NCI-H524 (cell line): ENCODE data around the gene MYH7B.

Source experiments
- DNase-seq, 2 experiments: peaks; one replicate each; lab custom pipeline; 2025; lab: John Stamatoyannopoulos, UW

Gene MYH7B

DNA sequence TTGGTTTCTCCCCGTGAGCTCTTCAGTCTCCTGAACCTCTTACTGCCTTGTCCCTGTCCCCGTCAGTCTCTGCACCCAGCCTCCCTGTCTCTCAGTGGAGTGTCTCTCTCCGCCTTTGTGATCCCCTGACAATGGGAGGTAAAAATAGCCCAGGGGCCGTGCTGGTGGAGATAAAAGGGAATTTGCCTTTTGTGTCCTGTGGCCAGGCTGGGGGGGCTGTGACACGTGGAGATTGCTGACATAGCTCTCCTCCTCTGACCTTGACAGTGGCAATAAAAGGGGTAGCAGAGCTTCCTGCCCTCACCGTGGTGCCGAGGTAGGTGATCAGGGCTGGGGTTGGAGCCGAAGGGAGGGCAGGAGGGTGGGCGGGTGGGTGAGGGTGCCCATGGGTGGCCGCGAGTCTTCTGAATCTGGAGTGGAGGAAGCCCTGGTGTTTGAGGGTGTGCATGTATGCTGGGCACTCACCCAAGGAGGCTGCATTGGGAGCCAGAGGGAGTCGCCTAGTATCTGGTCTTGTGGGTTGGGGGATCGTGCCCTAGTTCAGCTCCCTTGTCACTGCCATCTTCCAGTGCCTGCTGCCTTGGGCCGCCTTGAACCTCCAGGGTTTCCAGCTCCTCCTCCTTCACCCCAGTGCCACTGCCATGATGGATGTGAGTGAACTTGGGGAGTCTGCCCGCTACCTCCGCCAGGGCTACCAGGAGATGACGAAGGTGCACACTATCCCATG is 21.9 kb downstream of the MYH7B start:
- DNase-seq, result no peak

DNA sequence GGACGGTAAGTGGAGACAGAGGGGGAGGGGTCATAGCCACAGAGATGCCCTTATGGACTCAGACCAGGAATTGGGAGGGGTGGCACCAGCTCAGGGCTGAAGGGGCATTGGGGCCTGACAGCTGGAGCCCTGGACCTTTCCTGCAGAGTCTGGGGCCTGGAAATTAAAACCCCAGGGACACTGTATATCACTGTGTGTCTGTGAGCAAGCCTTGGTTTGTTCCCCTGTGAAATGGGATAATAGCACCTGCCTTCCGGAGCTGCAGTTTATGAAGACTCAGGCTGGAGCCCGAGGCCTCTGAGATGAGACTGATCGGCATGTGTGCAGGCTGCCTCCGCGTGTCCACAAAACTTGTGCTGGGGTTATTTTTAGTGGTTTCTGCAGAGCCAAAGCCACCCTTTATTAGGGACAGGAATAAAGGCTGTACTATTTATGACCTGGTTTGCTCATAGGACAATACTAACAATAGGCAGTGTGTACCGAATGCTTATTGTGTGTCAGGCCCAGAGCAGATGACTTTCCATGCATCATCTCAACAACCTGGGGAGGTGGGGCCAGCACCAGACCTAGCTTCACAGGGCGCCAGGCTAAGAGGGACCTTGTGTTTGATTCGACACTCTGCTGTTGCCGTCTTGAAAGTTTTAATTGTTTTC is 22.6 kb downstream of the MYH7B start:
- no peak for DNase-seq

DNA sequence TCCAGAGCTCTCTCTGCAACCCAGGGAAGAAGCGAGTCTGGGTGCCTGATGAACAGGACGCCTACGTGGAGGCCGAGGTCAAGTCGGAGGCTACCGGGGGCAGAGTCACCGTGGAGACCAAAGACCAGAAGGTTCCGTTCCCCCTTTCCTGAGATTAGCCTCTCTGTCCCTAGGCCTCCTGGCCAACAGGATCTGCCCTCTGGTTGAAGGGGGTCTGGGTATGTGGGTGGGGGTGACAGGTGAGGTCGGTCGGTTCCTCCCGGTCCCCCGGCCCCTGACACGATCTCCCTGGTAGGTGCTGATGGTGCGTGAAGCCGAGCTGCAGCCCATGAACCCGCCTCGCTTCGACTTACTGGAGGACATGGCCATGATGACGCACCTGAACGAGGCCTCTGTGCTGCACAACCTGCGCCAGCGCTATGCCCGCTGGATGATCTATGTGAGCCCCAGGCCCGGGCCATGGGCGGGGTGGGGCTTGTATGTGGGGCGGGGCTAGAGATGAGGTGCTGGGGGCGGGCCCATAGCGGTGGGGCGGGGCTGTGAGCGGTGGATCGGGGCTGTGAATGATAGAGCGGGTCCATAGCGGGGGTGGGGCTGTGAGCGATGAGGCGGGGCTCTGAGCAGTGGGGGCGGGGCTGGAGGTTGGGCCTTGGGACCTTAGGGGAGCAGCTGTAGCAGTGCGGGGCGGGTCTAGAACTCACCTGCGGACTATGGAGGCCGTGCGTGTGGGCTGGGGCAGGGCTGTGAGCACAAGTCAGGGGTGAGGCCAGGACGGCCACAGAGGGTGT is 23.9 kb downstream of the MYH7B start:
- no peak for DNase-seq

DNA sequence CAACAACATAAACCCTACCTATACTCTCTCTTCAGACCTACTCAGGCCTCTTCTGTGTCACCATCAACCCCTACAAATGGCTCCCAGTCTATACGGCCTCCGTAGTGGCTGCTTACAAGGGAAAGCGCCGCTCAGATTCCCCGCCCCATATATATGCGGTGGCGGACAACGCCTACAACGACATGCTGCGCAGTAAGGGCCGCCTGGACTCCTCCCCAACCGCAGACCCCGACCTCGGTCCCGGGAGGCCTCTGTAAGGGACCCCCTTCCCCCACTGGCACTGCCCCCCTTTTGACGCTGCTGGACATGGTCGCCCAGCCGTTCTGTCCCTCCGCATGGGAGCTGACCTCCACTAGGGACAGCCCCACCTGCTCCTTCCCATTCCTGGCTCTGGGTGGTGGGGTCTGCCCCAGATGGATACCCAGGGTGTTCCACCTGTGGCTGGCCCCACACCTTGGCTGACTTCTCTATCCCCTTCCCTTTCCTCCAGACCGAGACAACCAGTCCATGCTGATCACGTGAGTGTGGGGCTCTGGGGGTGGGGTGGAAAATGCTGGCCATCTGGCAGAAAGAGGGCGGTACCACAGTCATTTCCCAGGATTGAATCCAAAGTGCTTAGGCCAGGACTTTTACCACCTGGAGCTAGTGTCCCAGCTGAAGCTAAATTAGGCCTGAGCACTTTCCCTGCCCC is 25.0 kb downstream of the MYH7B start:
- DNase-seq, result peak; percentile 97

DNA sequence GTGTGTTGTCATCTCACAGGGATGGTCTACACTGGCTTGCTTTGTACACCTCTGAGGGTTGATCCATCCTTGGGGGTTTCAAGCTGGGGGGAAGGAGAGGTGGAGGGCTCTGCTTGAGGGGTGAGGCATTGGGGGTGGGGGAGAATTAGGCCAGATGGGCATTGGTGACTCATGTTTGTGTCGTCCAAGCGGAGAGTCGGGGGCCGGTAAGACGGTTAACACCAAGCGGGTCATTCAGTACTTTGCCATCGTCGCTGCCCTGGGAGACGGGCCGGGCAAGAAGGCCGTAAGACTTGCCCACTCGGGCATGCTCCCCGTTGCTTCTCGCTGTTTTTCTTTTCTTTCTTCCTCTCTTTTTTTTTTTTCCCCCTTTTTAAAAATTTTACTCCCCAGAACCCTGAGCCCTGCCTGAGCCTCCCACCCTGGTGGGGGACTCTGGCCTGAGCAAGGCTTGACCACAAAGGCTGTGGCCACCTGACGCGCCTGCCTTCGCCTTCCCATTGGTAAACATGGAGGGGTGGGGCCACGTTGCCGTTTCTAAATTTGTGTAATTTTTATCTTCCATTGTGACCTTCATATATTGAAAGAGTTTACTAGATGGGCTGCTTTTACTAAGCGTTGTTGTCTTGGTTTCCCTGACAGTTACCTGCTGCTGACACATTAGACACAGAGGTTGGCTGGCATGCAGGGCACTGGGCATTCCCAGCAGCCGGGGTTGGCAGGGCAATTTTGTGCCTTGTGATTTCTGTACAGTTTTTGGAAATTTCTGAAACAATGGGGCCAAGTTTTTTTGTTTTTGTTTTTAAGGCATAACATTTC is 26.8 kb downstream of the MYH7B start:
- DNase-seq, result no peak

DNA sequence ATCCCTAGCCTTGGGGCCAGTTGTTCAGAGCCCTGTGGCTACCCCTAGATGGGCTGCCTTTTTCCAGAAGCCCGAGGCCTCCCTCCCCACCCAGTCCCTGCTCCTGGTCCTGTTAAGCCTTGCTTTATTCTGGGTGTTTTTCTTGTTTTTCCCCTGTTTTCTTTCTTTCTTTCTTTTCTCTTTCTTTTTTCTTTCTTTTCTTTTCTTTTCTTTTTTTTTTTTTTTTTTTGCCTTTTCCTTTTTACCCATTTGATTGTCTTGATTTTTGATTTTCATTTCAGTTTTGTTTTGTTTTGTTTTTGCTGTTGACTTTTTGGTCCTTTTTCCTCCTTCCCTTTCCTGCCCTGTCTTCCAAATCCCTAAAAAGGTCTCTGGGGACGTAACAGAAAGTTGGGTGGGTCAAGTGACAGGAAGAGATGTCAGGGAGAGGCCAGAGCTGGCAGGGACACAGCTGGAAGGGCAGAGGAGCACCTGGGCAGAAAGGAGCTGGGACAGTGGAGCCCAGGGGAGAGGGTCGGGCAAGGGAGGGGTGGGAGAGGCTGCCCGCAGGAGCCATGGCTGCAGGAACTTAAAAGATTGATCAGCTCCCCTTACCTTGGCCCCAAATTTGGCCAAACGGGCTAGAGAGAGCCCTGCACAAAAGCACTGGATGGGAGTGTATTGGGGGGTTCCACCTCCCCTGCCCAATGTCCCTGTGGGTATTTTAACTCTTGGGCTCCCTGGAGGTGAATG is 27.6 kb downstream of the MYH7B start:
- DNase-seq, result no peak

DNA sequence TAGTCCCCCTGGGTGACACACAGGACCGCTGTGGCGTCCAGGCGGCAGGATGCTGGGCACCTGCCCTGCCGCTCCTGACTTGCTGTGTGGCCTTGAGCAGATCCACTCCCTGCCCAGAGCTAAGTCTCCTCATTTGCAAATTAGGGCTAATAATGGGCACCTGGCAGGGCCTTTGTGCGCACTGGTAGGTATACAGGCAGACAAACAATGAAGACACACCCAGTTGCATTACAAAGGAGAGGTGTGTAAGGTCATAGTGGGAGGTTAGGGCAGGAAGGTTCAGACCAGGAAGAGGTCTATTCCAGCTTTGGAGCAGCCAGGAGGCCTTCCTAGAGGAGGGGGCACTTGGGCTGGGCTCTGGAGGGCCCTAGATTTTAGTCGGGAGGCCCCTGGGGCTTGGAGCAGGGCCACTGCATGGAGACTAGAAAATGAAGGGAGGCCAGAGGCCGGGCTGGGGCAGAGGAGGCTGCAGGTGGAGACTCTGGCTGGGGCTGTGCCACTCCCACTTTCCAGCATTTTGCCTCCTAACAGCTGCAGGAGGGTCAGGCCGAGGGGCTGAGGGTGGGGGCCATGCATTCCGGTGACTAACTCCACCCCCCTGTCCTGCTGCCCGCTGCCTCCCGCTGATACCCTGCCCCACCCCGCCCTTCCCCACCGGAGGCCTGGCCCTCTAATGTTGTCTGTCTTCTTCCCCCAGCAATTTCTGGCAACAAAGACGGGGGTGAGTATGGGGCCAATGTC is 28.5 kb downstream of the MYH7B start:
- no peak for DNase-seq

DNA sequence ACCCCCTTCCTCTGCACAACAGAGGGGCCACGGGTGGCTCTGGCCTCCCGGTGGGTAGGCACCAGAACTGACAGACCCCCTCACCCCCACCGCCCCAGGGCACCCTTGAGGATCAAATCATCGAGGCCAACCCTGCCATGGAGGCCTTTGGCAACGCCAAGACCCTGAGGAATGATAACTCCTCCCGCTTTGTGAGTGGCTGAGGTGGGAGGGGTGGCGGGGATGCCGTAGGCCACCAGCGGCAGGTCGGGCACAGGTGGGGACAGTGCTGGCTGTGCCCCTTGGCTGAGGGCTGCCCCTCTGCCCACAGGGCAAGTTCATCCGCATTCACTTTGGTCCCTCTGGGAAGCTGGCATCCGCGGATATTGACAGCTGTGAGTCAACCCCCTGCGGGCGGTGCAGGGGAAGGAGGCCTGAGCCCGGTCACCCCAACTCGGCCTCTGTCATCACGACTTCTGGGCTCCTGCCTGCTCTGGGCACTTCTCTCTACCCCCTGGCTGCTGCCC is 29.1 kb downstream of the MYH7B start:
- no peak for DNase-seq

DNA sequence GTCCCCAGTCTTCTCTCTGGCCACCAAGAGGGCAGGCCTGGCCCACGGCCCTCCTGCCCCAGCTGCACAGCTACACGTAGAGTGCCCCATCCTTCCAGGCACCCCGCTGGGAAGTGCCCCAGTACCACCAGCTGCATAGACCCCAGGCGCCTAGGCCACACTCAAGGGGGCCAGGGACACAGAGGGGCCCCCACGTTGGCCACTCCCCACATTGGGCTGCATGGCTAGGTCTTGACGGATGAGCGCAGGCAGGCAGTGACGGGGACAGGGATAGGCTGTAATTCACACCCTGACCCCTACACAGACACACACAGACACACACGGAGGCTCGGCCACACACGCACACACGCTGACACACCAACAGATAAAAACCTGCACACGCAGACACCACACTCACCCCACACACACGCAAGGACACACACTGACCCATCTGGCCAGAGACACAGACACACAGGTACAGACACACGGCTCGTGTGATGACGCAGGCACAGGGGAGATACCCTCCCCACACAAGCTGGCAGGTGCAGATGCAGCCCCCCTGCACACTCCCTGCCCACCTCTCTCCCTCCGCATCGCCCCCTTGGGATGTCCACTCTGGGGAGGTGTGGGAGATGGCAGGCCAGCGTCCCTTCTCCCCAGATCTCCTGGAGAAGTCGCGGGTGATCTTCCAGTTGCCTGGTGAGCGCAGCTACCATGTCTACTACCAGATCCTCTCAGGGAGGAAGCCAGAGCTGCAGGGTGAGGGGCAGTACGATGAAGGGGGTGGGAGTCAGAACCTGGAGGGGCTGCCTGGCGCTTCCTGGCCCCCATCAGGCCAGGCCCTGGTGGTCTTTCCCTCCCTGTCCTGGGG is 30.0 kb downstream of the MYH7B start:
- DNase-seq, result no peak

DNA sequence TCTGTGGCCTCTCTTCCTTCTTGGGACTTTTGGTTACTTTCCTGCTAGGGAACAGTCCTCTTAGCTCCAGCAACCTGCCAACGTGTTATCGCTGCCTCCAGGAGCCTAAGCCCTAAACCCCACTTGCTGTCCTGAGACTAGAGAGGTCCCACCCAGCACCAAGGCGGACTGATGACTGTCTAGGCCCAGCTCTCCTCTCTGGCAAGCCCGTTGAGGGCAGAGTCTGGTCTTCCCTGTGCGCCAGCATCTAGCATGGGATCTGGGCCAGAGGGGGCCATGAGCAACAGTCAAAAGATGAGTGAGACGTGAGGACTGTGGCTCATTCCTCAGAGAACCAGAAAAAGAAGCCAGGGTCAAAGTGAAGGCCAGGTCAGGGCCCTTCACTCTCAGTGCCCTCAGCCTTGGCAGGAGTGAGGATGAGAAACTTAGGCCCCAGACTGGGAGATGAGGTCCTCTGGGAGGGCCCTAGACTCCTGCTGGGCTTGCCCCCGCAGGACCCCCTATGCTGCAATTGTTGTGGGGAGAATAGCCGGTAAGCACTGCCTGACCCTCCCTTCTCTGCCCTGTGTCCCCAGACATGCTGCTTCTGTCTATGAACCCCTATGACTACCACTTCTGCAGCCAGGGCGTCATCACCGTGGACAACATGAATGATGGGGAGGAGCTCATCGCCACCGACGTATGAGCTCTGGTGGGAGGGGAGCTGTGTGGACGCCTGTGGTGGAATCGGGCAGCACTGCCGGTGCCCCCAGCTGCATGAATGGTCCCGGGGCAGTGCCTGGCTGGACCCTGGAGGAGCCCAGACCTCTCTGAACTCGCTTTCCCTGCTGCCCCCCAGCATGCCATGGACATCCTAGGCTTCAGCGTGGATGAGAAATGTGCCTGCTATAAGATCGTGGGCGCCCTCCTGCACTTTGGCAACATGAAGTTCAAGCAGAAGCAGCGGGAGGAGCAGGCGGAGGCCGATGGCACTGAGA is 30.9 kb downstream of the MYH7B start:
- no peak for DNase-seq

DNA sequence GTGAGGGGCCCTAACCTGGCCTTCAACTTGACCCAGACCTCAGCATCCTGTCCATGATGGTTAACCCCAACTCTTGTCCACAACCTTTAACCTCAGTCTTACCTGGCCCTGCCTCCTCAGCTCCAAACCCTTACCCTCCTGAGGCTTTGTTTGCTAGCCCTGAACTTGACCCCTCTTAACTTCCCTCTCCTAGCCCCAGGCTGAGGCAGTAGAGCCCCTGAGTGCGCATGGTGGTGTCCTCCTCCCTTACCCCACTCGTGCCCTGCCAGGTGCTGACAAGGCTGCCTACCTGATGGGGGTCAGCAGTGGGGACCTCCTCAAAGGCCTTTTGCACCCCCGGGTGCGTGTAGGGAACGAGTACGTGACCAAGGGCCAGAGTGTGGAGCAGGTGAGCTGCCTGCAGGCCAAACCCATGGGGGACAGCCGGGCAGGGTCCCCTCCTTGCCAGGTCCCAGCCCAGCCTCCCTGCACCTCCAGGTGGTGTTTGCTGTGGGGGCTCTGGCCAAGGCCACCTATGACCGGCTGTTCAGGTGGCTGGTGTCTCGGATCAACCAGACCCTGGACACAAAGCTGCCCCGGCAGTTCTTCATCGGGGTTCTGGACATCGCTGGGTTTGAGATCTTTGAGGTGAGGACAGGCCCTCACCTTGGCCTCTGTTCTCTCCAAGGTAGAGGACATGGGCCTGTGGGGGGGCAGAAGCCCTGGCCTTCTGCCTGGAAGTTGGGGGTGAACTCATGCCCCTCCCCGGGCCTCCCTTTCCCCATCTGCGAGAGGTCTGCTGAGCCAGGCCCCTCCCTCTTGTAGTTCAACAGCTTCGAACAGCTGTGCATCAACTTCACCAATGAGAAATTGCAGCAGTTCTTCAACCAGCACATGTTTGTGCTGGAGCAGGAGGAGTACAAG is 31.9 kb downstream of the MYH7B start:
- DNase-seq, result peak in 1 of 2 experiments; percentile 36

DNA sequence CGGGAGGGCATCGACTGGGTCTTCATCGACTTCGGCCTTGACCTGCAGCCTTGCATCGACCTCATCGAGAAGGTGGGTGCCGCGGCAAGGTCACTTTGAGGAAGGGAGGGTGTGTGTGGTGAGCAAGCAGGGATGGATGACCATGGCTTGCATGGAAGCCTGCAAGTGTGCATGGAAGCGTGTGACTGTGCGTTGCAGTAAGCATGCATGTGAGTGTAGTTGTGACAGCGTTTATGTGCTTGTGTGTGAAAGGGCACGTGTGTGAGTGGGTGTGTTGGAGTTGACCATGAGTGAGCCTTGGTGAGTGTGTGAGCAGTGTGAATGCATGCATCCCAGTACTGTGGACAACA is 32.5 kb downstream of the MYH7B start:
- DNase-seq, result no peak

DNA sequence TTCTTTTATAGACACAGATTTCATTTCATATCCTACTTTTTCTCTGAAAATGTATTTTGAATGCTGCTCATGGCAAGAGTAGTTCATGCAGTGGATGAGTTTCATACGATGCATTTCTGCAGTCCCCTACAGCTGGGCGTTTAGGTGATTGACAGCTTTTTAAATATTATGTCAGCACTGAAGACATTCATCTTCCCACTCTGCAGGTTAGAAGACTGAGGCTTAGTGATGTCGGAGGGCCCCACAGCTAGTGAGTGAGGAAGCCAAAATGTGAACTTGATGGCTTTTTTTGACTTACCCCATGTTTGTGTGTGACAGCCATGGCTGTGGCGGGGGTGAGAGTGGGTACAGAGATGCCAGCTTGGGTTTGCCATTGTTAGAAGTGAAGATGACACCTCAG is 33.5 kb downstream of the MYH7B start:
- no peak for DNase-seq

DNA sequence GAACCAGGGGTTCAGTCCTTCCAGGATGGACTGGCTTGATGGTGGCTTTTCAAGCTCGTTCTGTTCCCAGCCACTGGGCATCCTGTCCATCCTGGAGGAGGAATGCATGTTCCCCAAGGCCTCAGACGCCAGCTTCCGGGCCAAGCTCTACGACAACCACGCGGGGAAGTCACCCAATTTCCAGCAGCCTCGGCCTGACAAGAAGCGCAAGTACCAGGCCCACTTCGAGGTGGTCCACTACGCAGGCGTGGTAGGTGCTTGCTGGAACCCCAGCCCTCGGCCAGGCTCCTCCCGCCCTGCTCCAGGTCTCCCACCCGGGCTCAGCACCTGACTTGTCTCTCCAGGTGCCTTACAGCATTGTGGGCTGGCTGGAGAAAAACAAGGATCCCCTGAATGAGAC is 34.0 kb downstream of the MYH7B start:
- DNase-seq, result no peak

DNA sequence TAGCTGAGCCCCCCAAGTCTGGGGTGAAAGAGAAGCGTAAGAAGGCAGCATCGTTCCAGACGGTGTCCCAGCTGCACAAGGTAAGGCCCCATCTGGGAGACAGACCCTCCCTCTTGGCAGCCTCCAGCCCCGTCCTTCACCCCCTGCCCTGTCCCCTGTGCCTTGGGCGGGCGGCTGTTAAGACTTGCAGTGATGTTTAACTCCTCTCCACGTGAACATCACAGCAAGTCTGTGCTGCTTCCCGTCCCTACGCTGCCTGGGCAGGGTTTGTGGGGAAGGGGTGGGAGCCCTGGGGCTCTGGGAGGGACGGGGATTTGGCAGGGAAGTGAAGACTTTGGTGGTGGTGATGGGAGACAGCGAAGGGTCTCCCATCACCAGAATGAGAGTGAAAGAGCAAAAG is 34.6 kb downstream of the MYH7B start:
- no peak for DNase-seq

DNA sequence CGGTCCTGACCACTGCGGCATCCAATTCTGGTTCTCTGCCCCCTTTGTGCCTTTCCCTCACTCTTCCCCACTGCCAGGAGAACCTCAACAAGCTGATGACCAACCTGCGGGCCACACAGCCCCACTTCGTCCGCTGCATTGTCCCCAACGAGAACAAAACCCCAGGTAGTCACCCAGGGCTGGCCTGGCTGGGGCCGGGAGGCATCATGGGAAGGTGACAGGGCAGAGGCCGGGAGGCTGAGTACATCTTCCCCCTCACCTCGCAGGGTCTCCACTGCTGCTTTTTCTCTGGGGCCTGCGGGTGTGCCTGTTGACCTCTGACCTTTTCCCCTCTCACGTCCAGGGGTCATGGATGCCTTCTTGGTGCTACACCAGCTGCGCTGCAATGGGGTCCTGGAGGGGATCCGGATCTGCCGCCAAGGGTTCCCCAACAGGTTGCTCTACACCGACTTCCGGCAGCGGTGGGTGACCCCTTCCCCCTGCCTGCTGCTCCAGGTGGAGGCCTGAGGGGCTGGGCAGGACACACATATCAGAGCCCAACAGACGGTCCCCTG is 35.1 kb downstream of the MYH7B start:
- DNase-seq, result no peak
